Nephron (organoid): ENCODE results near the gene ARHGAP4.

Experiments
- H3K27ac Mint-ChIP-seq, 3 experiments: 2 replicates each; pipeline ENCODE4 v1.8.0; 2020; ENCODE audit warnings: mixed read lengths in 3 of 3, mild to moderate bottlenecking in 2 of 3, moderate library complexity in 1 of 3
- H3K27me3 Mint-ChIP-seq: 2 replicates; pipeline ENCODE4 v1.8.0; 2021; ENCODE audit warnings: low read depth, mild to moderate bottlenecking, moderate library complexity, mixed read lengths
- H3K36me3 Mint-ChIP-seq: 2 replicates; pipeline ENCODE4 v1.8.0; 2020; ENCODE audit warnings: low read depth, mixed read lengths
- H3K4me1 Mint-ChIP-seq: 2 replicates; pipeline ENCODE4 v1.8.0; 2020; ENCODE audit warnings: mixed read lengths
- H3K4me3 Mint-ChIP-seq, 3 experiments: 2 replicates each; pipeline ENCODE4 v1.8.0; 2020; ENCODE audit warnings: mild to moderate bottlenecking in 3 of 3, mixed read lengths in 3 of 3, moderate library complexity in 2 of 3
- H3K9me3 Mint-ChIP-seq: 2 replicates; pipeline ENCODE4 v1.8.0; 2020; ENCODE audit warnings: mixed read lengths
- TF ChIP-seq, protein P1 (sequence below), 3 experiments: fragments of 200-600 bp; sonication (generic); IDR thresholded peaks; one replicate each; pipeline ENCODE4 v1.5.0; 2021; ENCODE audit warnings: antibody characterized with exemption in 3 of 3; ENCODE audit not compliant: unreplicated experiment in 3 of 3

The ARHGAP4 gene

DNA sequence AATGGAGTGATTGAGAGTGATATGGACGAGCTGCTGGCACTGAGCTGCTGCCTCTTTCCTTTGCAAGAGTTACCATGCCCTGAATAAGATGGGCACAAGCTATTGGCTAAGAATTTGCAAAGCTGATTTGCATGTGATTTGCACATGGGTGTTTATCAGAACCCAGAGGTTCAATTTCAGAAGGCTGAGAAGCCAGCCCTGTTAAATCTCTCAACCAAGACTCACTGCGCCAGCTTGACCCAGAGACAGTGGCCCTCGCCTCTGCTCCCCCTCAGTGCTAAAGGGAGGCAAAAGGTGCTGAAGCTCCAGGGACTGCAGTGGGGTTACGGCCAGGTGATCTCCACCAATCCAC is 701 bp downstream of the ARHGAP4 start:
- H3K27me3 Mint-ChIP-seq = peaks cover 3% of the 10 kb centered on the region
- H3K4me3 Mint-ChIP-seq = peak overlapping the region; percentile 56 to 81 (median 76)
- peaks cover 3% of the 10 kb centered on the region for H3K9me3 Mint-ChIP-seq
- TF ChIP-seq, protein P1, sequence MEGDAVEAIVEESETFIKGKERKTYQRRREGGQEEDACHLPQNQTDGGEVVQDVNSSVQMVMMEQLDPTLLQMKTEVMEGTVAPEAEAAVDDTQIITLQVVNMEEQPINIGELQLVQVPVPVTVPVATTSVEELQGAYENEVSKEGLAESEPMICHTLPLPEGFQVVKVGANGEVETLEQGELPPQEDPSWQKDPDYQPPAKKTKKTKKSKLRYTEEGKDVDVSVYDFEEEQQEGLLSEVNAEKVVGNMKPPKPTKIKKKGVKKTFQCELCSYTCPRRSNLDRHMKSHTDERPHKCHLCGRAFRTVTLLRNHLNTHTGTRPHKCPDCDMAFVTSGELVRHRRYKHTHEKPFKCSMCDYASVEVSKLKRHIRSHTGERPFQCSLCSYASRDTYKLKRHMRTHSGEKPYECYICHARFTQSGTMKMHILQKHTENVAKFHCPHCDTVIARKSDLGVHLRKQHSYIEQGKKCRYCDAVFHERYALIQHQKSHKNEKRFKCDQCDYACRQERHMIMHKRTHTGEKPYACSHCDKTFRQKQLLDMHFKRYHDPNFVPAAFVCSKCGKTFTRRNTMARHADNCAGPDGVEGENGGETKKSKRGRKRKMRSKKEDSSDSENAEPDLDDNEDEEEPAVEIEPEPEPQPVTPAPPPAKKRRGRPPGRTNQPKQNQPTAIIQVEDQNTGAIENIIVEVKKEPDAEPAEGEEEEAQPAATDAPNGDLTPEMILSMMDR (IDR thresholded peaks at IDR 0.05; ENCODE audit: unreplicated experiment in 3 of 3) = no peak
- peaks cover 20% of the 10 kb centered on the region for H3K4me1 Mint-ChIP-seq
- H3K27ac Mint-ChIP-seq = peak overlapping the region; percentile 87 to 90 (median 89)
- H3K36me3 Mint-ChIP-seq = peaks cover 8% of the 10 kb centered on the region

DNA sequence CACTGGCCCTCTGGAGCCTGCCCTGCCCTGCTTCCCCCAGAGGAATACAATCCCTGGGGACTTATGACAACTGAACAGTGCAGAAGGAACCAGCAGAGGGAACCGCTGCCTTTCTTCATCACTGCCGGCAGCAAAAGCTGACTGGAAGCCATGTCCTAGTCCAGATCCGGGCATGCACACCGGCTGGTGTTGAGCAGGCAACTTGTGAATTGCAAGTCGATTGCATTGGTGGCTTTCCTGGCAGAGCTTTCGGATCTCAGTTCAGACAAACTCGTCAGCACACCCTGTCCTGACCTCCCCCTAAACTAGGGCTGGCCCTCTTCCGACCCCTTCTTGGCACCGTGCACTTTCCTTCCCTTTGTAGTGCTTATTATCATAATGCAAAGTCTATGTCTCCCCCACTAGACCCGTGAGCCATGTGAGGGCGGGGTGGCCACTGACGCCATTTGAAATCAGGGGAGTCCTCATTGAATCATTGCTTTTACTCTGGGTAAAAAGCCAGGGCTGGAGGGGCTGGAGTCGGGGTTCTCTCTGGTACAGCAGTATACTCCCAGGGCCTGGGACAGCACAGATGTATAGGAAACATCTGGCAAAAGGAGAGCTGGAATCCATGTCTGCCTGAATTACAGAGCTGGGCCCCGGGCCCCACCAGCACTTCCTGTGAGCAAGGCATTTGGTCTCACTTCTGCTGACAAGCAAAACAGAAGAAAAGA is 1.8 kb downstream of the ARHGAP4 start:
- H3K36me3 Mint-ChIP-seq = peaks cover 8% of the 10 kb centered on the region
- H3K4me3 Mint-ChIP-seq = peak overlapping the region; percentile 27 to 81 (median 38)
- TF ChIP-seq, protein P1 (IDR thresholded peaks at IDR 0.05; ENCODE audit: unreplicated experiment in 3 of 3) = peak in 2 of 3 experiments; percentile 11 to 29
- peak overlapping the region; percentile 80 to 90 (median 89) for H3K27ac Mint-ChIP-seq
- peaks cover 7% of the 10 kb centered on the region for H3K9me3 Mint-ChIP-seq
- peaks cover 20% of the 10 kb centered on the region for H3K4me1 Mint-ChIP-seq
- H3K27me3 Mint-ChIP-seq = peaks cover 3% of the 10 kb centered on the region

DNA sequence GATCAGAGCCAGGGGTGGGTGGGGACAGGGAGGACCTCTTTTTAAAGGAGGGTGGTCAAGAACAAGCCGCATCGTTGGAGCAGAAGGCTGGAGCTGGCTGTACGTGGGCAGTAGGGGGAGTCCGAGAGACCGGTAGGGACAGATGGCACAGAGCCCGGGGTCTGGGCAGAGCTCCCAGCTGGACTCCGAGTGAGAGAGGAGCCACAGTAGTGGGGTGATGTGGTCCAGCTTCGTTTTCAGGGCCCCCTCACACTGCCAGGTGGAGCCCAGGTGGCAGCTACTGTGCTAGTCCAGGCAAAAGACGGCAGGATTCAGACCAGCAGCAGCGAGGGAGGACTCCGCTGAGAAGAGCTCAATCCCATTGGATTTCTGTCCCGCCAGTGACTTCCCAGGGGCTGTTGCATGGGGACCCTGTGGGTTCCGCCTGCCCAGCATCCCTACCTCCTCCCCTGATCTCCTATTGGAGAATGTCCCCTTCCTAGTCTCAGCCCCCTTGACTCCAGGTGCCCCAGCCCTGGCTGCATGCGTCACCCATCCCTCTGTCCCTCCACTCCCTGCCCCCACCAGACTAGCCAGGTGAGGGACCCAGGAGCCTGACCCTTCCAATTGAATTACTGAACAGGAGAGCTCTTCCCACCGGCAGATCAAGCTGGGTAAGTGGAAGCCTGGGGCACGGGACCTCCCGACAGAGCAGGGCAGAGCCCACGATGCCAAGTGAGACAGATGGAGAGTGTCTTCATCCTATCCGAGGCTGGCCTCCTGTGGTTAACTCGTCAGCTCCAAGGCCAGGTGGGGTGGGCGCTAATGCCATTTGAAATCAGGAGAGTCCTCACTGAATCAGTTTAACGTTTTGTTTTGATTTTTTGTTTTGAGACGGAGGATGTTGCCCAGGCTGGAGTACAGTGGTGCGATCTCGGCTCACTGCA is 2.9 kb downstream of the ARHGAP4 start:
- Mint-ChIP-seq H3K27ac (peak overlapping the region in 2 of 3 experiments; percentile 19 to 26), H3K27me3 (peaks cover 3% of the 10 kb centered on the region), H3K4me3 (no peak overlapping the region), H3K36me3 (no peaks in the 10 kb centered on the region), H3K9me3 (peaks cover 4% of the 10 kb centered on the region), H3K4me1 (peaks cover 15% of the 10 kb centered on the region)
- TF ChIP-seq, protein P1 (IDR thresholded peaks at IDR 0.05; ENCODE audit: unreplicated experiment in 3 of 3) = peak; percentile 15 to 29 (median 28)

DNA sequence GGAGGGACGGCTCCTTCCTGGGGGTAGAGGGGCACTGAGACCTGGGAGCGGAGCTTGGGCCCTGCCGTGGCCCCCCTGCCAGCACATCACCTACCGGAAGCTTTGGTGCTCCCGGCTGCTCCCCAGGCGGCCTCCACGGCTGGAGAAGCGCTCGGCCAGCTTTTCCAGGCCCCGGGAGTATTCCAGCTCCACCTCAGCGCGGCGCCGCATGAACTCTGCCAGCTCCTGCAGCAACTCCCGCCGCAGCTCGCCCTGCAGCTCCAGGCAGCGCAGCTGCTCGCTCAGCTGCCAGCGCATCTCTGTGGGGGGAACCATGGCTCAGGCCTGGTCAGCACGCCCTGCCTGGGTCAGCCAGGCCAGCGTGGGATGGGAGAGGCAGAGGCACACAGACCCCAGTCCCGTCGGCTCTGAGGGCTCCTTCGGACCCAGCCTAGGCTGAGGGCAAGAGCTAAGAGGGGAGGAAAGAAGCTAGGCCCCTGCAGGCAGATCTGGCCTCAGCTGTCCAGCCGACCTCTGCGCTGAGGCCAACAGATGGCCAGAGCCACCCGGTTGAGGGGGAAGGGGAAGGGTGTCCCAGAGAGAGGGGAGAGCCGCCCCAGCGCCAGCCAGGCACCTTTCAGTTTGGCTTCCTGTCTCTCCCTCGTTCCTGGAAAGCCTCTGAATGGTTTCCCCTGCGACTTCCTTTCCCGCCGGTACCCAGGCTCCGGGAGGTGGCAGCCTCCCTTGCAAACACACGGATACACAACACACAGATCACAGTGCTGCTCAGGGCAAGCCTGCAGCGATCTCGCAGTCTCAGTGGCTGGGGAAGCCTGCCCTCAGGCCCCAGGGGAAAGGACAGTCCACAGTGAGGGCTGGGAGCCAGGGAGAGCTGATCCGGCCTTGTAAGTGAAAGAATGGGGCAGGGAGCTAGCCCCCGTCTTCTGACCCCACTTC is 4.3 kb downstream of the ARHGAP4 start:
- TF ChIP-seq, protein P1 (IDR thresholded peaks at IDR 0.05; ENCODE audit: unreplicated experiment in 3 of 3) = no peak
- H3K4me1 Mint-ChIP-seq = peaks cover 15% of the 10 kb centered on the region
- H3K36me3 Mint-ChIP-seq = no peaks in the 10 kb centered on the region
- H3K9me3 Mint-ChIP-seq = peaks cover 10% of the 10 kb centered on the region
- H3K4me3 Mint-ChIP-seq = no peak overlapping the region
- H3K27ac Mint-ChIP-seq = peak overlapping the region in 1 of 3 experiments; percentile 19
- H3K27me3 Mint-ChIP-seq = peaks cover 3% of the 10 kb centered on the region

DNA sequence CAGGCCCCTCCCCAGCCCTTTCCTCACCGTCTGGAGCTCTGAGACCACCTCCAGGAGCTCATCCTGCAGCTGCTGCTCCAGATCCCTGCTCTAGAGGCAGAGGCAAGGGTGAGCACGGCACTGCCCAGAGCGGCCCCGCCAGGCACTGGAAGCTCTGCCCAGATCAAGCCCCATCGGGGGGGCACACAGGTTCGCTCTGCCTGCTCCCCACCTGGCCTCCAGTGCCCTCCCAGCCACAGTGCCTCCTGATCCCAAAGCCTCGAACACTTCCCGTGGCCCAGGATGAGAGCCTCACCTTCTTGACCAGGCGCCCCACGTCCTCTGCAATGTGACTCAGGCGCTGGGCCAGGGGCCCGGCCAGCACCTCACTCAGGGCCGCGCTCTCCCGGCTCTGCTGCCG is 5.0 kb downstream of the ARHGAP4 start:
- Mint-ChIP-seq H3K4me1 (peaks cover 15% of the 10 kb centered on the region), H3K4me3 (no peak overlapping the region)

More for the DNA sequence above, 5.0 kb downstream of the ARHGAP4 start:
- Mint-ChIP-seq H3K27ac (no peak overlapping the region), H3K9me3 (peaks cover 12% of the 10 kb centered on the region), H3K36me3 (no peaks in the 10 kb centered on the region), H3K27me3 (peaks cover 3% of the 10 kb centered on the region)
- TF ChIP-seq, protein P1 (IDR thresholded peaks at IDR 0.05; ENCODE audit: unreplicated experiment in 3 of 3) = no peak
